Thoracic aorta (tissue), 2 donors: Measurements from ENCODE around the gene BCL2L1. TPM values are rescaled to one million over a fixed set of nuclear protein-coding genes. Genes with fewer than 3 reads are reported as not detected.
"Not testable (repeated sequence)": the region's sequence is repeated elsewhere in the genome, so short reads cannot be mapped to it uniquely, and the experiment has no call there.

Source experiments
- ATAC-seq: fragments of 150-250 bp; one replicate; pipeline ENCODE4 v1.8.0; 2017; ENCODE audit warnings: low read depth; ENCODE audit not compliant: insufficient number of reproducible peaks, low FRiP score
- DNase-seq: peaks from one replicate; pipeline ENCODE4 v3.0.0-alpha.2; 2020; ENCODE audit warnings: low spot score
- H3K27ac ChIP-seq, 2 donors: fragments of 200-600 bp; sonication (generic); 1 replicate in 1 of 2; 2 replicates in 1 of 2; pipeline ENCODE4 v1.5.1; 2016; ENCODE audit warnings: mild to moderate bottlenecking in 2 of 2, moderate library complexity in 2 of 2
- H3K27me3 ChIP-seq: fragments of 200-600 bp; sonication (generic); replicated peaks from 2 replicates; pipeline ENCODE4 v1.6.0; 2016; ENCODE audit warnings: mild to moderate bottlenecking; ENCODE audit not compliant: insufficient read depth
- H3K36me3 ChIP-seq: fragments of 200-600 bp; sonication (generic); one replicate; pipeline ENCODE4 v1.5.1; 2016
- H3K4me1 ChIP-seq, 2 donors: fragments of 200-600 bp; sonication (generic); 1 replicate in 1 of 2; 2 replicates in 1 of 2; pipeline versions ENCODE4 v1.5.1 to v1.6.0; 2016; ENCODE audit warnings: low read depth in 2 of 2, mild to moderate bottlenecking in 1 of 2; ENCODE audit not compliant: control insufficient read depth in 1 of 2
- H3K4me3 ChIP-seq: fragments of 200-600 bp; sonication (generic); 2 replicates; pipeline ENCODE4 v1.5.1; 2016; ENCODE audit warnings: mild to moderate bottlenecking
- H3K9me3 ChIP-seq: fragments of 200-600 bp; sonication (generic); 2 replicates; pipeline ENCODE4 v1.5.1; 2016
- total RNA-seq, 2 donors: library from RNA; depleted of rRNA; stranded (reverse); fragments of >200 nt; gene quantifications; one replicate each; pipeline versions ENCODE4 v1.1.0 to v1.2.3, GENCODE V29; 2016
- TF ChIP-seq, protein P1 (sequence below): fragments of 200-600 bp; sonication (generic); IDR thresholded peaks from one replicate; pipeline ENCODE4 v1.5.1; 2019; ENCODE audit warnings: antibody characterized with exemption

Gene BCL2L1
- total RNA-seq, 2 donors from 2014 or later: 137 to 187 TPM

DNA sequence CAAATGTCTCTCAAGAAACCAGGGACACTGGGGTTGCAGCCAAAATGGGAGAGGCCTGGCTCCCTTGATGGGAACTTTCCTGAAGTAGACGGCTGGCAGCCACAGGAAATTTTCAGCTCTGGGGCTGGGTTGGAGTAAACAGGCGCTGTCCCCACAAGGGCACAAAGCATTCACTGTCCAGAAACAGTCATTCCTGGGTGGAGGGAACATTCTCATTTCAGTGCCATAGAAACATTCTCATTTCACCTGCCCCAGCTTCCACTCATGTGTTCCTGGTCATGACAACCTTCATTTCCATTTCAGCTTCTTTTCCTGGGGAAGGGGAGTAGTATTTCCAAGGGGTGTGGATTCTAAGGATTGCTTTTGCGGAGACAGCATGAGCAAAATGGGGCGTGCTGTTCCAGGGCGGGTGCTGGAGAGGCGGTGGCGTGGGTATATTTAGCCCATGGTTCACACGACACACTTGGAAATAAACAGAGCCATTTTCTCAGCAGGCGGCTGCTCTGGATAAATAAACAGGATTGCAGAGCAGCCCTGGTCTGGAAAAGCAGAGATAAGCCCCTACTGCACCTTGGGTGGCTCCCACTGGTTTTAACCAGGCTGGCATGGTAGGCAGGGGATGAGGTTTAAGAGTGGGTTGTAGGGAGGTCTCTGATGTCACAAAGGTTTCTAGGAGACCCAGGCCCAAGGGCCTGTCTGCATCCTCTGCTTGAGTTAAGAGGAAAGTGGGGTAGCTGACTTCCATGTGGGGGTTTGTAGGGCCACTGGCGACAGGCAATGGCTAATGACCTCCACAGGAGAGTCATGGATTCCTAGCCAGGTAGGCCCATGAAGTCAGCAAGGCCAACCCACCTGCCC lies 52.1 kb downstream of the BCL2L1 start:
- Histone ChIP-seq H3K4me3 (peak overlapping the region; percentile 43), H3K4me1 (peaks cover 83 to 100% of the 10 kb centered on the region in 2 donors), H3K27ac (peak overlapping the region; percentile 92), H3K27me3 (no peaks in the 10 kb centered on the region), H3K9me3 (no peaks in the 10 kb centered on the region), H3K36me3 (peaks cover 6% of the 10 kb centered on the region)
- peak; percentile 79 for ATAC-seq
- peak; percentile 56 for DNase-seq
- TF ChIP-seq, protein P1, sequence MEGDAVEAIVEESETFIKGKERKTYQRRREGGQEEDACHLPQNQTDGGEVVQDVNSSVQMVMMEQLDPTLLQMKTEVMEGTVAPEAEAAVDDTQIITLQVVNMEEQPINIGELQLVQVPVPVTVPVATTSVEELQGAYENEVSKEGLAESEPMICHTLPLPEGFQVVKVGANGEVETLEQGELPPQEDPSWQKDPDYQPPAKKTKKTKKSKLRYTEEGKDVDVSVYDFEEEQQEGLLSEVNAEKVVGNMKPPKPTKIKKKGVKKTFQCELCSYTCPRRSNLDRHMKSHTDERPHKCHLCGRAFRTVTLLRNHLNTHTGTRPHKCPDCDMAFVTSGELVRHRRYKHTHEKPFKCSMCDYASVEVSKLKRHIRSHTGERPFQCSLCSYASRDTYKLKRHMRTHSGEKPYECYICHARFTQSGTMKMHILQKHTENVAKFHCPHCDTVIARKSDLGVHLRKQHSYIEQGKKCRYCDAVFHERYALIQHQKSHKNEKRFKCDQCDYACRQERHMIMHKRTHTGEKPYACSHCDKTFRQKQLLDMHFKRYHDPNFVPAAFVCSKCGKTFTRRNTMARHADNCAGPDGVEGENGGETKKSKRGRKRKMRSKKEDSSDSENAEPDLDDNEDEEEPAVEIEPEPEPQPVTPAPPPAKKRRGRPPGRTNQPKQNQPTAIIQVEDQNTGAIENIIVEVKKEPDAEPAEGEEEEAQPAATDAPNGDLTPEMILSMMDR: no peak

GRCh38 chr20:31669876-31670275 lies 52.8 kb downstream of the BCL2L1 start:
- peaks cover 13% of the 10 kb centered on the region for H3K36me3 ChIP-seq
- H3K4me3 ChIP-seq: peak overlapping the region; percentile 43
- TF ChIP-seq, protein P1: no peak
- peaks cover 81 to 100% of the 10 kb centered on the region in 2 donors for H3K4me1 ChIP-seq
- peak overlapping the region; percentile 92 for H3K27ac ChIP-seq
- no peaks in the 10 kb centered on the region for H3K9me3 ChIP-seq
- DNase-seq (no peak), ATAC-seq (peak; percentile 3)
- no peaks in the 10 kb centered on the region for H3K27me3 ChIP-seq

DNA sequence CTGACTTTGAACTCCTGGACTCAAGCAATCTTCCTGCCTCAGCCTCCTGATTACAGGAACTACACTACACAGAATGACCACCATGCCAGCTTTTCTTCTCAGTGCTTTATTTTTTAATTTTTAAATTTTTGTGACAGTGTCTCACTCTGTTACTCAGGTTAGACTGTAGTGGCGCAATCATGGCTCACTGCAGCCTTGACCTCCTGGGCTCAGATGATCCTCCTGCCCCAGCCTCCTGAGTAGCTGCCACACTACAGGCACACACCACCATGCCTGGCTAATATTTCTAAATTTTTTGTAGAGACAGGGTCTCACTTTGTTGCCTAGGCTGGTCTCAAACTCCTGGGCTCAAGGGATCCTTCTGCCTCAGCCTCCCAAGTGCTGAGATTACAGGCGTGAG lies 53.7 kb downstream of the BCL2L1 start:
- H3K27me3 ChIP-seq, DNase-seq, ATAC-seq, H3K4me3 ChIP-seq, H3K9me3 ChIP-seq: not testable (repeated sequence)
- H3K27ac ChIP-seq: peak overlapping the region; percentile 92
- peaks cover 76 to 100% of the 10 kb centered on the region in 2 donors for H3K4me1 ChIP-seq
- peaks cover 18% of the 10 kb centered on the region for H3K36me3 ChIP-seq

DNA sequence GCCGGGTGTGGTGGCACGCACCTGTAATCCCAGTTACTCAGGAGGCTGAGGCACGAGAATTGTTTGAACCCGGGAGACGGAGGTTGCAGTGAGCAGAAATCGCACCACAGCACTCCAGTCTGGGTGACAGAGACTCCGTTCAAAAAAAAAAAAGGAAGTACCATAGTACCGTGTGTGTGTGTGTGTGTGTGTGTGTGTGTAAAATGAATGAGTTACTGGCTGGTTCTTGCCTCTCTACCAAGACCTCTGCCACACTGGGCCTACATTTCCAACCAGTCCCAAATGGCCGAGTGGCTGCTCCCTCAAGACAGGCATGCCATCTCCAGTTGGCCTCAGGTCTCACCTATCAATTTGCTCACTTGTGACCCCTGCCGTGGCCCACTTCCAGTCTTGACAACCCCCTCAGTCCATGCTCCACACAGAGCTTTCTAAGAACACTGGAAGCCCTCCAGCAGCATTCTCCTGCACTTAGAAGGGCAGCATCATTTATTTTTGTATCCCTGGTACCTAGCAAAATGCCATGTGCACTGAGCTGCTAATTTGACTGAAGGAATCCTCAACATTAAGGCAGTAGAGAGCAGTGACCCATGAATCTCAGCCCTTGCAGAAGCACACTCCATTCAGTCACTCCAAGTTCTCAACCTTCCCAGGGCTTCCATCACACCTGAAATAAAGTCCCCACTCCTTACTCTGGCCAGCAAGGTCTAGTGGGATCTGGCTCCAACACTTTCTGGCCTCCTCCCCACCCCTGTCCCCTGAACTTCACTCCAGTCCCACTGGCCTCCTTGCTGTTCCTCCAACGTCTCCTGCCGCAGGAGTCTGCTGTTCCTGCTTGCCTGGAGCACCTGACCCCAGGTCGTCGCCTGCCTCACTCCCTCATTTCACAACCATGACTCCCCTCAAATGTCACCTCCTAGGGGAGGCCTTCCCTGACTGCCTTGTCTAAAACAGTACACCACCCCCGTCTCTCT lies 55.1 kb downstream of the BCL2L1 start:
- TF ChIP-seq, protein P1: no peak
- H3K4me1 ChIP-seq: peaks cover 67 to 92% of the 10 kb centered on the region in 2 donors
- no peak for ATAC-seq
- peak overlapping the region; percentile 92 for H3K27ac ChIP-seq
- no peak overlapping the region for H3K4me3 ChIP-seq
- DNase-seq: no peak
- H3K36me3 ChIP-seq: peaks cover 18% of the 10 kb centered on the region
- no peaks in the 10 kb centered on the region for H3K27me3 ChIP-seq
- no peaks in the 10 kb centered on the region for H3K9me3 ChIP-seq

GRCh38 chr20:31666258-31667042 lies 56.2 kb downstream of the BCL2L1 start:
- no peak for DNase-seq
- TF ChIP-seq, protein P1: no peak
- Histone ChIP-seq H3K4me1 (peaks cover 67 to 90% of the 10 kb centered on the region in 2 donors), H3K4me3 (no peak overlapping the region), H3K36me3 (peaks cover 18% of the 10 kb centered on the region), H3K27me3 (no peaks in the 10 kb centered on the region), H3K27ac (peak overlapping the region; percentile 23 to 92), H3K9me3 (no peaks in the 10 kb centered on the region)
- ATAC-seq: no peak
